ENCODE data around the gene STMN3.

DNA sequence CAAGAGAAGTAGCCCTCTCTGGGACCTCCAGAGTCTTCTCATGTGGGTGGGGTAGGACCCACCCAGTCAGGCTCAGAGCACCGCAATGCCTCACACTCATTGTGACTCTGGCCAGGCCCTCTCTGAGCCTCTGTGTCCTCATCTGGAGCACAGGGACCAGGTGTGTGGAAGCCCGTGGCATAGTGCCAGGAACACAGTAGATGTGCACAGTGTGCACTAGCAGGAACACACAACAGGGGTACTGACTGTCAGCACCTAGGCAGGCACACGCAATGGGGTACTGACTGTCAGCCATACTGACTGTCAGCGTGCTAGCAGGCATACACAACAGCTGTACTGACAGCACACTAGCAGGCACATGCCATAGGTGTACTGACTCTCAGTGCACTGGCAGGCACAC lies 2.0 kb upstream of the STMN3 start:
- TF ChIP-seq POLR2A (IDR thresholded peaks at IDR 0.05; ENCODE audit: control extremely low read depth in 1 of 2, low read depth in 2 of 2, low read length in 2 of 2), result no peak
- TF ChIP-seq, protein P1, sequence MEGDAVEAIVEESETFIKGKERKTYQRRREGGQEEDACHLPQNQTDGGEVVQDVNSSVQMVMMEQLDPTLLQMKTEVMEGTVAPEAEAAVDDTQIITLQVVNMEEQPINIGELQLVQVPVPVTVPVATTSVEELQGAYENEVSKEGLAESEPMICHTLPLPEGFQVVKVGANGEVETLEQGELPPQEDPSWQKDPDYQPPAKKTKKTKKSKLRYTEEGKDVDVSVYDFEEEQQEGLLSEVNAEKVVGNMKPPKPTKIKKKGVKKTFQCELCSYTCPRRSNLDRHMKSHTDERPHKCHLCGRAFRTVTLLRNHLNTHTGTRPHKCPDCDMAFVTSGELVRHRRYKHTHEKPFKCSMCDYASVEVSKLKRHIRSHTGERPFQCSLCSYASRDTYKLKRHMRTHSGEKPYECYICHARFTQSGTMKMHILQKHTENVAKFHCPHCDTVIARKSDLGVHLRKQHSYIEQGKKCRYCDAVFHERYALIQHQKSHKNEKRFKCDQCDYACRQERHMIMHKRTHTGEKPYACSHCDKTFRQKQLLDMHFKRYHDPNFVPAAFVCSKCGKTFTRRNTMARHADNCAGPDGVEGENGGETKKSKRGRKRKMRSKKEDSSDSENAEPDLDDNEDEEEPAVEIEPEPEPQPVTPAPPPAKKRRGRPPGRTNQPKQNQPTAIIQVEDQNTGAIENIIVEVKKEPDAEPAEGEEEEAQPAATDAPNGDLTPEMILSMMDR (IDR thresholded peaks at IDR 0.05; ENCODE audit: control extremely low read depth in 1 of 3, insufficient read depth in 1 of 3, low read depth in 1 of 3, low read length in 3 of 3), result no peak
- no peak for TF ChIP-seq SP1 (IDR thresholded peaks at IDR 0.05; ENCODE audit: low read depth, low read length)
- TF ChIP-seq RAD21 (IDR thresholded peaks at IDR 0.05 in 1 of 2, conservative IDR thresholded peaks at IDR 0.05 in 1 of 2; ENCODE audit: low read depth in 2 of 2, low read length in 2 of 2), result no peak
- no peak; the same call in 1 of the 2 replicates for TF ChIP-seq POLR2AphosphoS5 (IDR thresholded peaks at IDR 0.05; ENCODE audit: low read depth, low read length)
- TF ChIP-seq SIX5 (IDR thresholded peaks at IDR 0.05; ENCODE audit: low read depth, low read length), result no peak
- no peak for TF ChIP-seq CREB1 (IDR thresholded peaks at IDR 0.05)
- TF ChIP-seq, protein P2, sequence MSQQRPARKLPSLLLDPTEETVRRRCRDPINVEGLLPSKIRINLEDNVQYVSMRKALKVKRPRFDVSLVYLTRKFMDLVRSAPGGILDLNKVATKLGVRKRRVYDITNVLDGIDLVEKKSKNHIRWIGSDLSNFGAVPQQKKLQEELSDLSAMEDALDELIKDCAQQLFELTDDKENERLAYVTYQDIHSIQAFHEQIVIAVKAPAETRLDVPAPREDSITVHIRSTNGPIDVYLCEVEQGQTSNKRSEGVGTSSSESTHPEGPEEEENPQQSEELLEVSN (IDR thresholded peaks at IDR 0.05), result no peak
- no peak for TF ChIP-seq TEAD4 (IDR thresholded peaks at IDR 0.05; ENCODE audit: low read depth, low read length)
- TF ChIP-seq BRCA1 (IDR thresholded peaks at IDR 0.05; ENCODE audit: low read depth, low read length), result no peak
- TF ChIP-seq, protein P3, sequence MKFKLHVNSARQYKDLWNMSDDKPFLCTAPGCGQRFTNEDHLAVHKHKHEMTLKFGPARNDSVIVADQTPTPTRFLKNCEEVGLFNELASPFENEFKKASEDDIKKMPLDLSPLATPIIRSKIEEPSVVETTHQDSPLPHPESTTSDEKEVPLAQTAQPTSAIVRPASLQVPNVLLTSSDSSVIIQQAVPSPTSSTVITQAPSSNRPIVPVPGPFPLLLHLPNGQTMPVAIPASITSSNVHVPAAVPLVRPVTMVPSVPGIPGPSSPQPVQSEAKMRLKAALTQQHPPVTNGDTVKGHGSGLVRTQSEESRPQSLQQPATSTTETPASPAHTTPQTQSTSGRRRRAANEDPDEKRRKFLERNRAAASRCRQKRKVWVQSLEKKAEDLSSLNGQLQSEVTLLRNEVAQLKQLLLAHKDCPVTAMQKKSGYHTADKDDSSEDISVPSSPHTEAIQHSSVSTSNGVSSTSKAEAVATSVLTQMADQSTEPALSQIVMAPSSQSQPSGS (IDR thresholded peaks at IDR 0.05; ENCODE audit: low read length), result no peak
- TF ChIP-seq, protein P4, sequence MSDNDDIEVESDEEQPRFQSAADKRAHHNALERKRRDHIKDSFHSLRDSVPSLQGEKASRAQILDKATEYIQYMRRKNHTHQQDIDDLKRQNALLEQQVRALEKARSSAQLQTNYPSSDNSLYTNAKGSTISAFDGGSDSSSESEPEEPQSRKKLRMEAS (IDR thresholded peaks at IDR 0.05), result no peak
- TF ChIP-seq CEBPB (IDR thresholded peaks at IDR 0.05; ENCODE audit: low read depth, low read length), result no peak

Data from H1 (cell line).